ENCODE measurements around the gene UQCRC2. TPM values are rescaled to one million over a fixed set of nuclear protein-coding genes. Genes with fewer than 3 reads are reported as not detected.

The UQCRC2 gene
- total and polyA plus RNA-seq, 8 donors, result 124 to 702 (median 164) TPM

DNA sequence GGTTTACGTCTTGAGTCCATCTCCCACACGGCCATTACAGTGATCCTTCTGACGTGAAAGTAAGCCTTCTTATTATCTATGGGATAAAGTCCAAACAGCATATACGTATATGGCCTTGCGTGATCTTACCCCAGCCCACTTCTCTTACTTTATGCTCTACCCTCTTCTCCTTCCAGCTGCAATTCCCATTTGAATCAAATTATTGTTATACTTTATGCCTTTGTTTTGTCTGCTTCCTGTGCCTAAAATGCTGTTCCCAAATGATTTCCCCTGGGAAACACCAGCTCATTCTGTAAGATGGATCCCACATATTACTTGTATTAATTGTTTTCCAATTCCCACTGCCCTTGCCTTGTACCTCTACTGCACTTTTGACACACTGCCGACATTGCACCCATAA, 11.2 kb downstream of the UQCRC2 start:
- 82 to 91% (median 88%) methylated on average over 6 of the region's 6 CpGs for WGBS, 5 donors
- no peak for DNase-seq
- Histone ChIP-seq H3K36me3 (peaks cover 90 to 100% (median 100%) of the 10 kb centered on the region in 4 donors), H3K4me1 (no peaks in the 10 kb centered on the region), H3K27ac (no peak overlapping the region), H3K4me3 (no peak overlapping the region), H3K9me3 (no peaks in the 10 kb centered on the region), H3K27me3 (no peaks in the 10 kb centered on the region)
- intact Hi-C loops (cut with DNase I; ENCODE audit: low total_unique reads), result no loop called here
- TF ChIP-seq, protein P1, sequence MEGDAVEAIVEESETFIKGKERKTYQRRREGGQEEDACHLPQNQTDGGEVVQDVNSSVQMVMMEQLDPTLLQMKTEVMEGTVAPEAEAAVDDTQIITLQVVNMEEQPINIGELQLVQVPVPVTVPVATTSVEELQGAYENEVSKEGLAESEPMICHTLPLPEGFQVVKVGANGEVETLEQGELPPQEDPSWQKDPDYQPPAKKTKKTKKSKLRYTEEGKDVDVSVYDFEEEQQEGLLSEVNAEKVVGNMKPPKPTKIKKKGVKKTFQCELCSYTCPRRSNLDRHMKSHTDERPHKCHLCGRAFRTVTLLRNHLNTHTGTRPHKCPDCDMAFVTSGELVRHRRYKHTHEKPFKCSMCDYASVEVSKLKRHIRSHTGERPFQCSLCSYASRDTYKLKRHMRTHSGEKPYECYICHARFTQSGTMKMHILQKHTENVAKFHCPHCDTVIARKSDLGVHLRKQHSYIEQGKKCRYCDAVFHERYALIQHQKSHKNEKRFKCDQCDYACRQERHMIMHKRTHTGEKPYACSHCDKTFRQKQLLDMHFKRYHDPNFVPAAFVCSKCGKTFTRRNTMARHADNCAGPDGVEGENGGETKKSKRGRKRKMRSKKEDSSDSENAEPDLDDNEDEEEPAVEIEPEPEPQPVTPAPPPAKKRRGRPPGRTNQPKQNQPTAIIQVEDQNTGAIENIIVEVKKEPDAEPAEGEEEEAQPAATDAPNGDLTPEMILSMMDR (IDR thresholded peaks at IDR 0.05), result no peak
- TF ChIP-seq EP300 (IDR thresholded peaks at IDR 0.05), result no peak
- TF ChIP-seq POLR2A (IDR thresholded peaks at IDR 0.05), result no peak
- no peak for TF ChIP-seq POLR2AphosphoS5 (IDR thresholded peaks at IDR 0.05)

DNA sequence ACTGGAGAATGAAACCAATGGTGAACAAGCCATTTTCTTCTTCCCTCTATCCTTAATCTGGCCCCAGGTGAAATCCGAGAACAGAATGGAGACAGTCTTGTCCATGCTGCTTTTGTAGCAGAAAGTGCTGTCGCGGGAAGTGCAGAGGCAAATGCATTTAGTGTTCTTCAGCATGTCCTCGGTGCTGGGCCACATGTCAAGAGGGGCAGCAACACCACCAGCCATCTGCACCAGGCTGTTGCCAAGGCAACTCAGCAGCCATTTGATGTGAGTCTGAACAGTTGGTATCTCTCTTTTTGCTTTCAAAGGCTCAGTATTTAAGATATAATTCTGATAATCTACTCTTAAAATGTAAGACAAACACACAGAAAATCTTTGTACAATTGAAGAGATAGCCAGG, 18.7 kb downstream of the UQCRC2 start:
- intact Hi-C loops (cut with DNase I; ENCODE audit: low total_unique reads), result no loop called here
- 86 to 93% (median 91%) methylated on average over 4 of the region's 4 CpGs for WGBS, 5 donors
- no peak for DNase-seq
- no peaks in the 10 kb centered on the region for H3K9me3 ChIP-seq
- H3K36me3 ChIP-seq, result peaks cover 90 to 100% (median 100%) of the 10 kb centered on the region in 4 donors
- H3K27me3 ChIP-seq, result no peaks in the 10 kb centered on the region
- H3K4me3 ChIP-seq, result no peak overlapping the region
- peaks cover 0 to 6% (median 5%) of the 10 kb centered on the region in 4 donors for H3K4me1 ChIP-seq
- no peak overlapping the region for H3K27ac ChIP-seq
- TF ChIP-seq, protein P1 (IDR thresholded peaks at IDR 0.05), result no peak
- TF ChIP-seq POLR2AphosphoS5 (IDR thresholded peaks at IDR 0.05) (no peak), EP300 (IDR thresholded peaks at IDR 0.05) (no peak), POLR2A (IDR thresholded peaks at IDR 0.05) (no peak)

DNA sequence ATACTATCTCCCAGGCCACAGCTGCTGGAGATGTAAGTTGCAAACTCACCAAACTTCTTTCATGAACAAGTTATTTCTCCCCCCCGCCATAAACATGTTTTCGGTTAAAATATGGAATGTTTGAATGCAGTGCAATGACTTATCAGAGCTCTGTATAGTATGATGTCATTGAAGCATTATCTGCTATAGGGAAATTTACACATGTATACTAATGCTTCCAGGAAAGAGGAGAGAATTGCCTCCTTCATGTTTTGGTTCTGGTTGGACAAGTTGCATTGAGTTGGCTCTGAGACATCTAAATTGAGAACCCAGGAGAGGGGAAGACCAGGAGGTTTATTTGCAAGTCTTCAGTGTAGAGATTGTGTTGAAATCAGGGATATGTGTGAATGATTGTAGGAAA, 20.8 kb downstream of the UQCRC2 start:
- intact Hi-C loops (cut with DNase I; ENCODE audit: low total_unique reads), result no loop called here
- no peaks in the 10 kb centered on the region for H3K27me3 ChIP-seq
- H3K4me1 ChIP-seq, result peaks cover 0 to 6% (median 5%) of the 10 kb centered on the region in 4 donors
- no peak for DNase-seq
- peaks cover 92 to 100% (median 100%) of the 10 kb centered on the region in 4 donors for H3K36me3 ChIP-seq
- WGBS, 5 donors, result 85 to 96% (median 93%) methylated on average over 2 of the region's 2 CpGs
- TF ChIP-seq POLR2AphosphoS5 (IDR thresholded peaks at IDR 0.05) (no peak), EP300 (IDR thresholded peaks at IDR 0.05) (no peak), POLR2A (IDR thresholded peaks at IDR 0.05) (no peak)
- TF ChIP-seq, protein P1 (IDR thresholded peaks at IDR 0.05), result no peak
- H3K4me3 ChIP-seq, result no peak overlapping the region
- H3K27ac ChIP-seq, result no peak overlapping the region
- H3K9me3 ChIP-seq, result no peaks in the 10 kb centered on the region

DNA sequence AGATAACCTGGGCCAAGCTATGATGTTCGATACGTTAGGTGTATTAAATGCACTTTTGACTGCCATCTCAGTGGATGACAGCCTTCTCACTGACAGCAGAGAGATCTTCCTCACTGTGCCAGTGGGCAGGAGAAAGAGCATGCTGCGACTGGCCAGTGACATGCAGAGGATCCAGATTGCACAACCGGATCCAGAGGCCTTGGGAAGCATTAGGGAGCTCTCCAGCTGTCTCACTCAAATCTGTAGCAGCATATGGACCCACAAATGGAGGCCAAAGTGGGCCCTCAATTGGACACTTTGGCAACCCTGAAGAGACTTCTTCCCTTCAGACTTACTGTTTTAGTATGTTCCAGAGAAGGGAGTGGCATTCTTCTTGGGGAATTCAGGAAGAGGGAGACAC, 26.9 kb downstream of the UQCRC2 start:
- Histone ChIP-seq H3K36me3 (peaks cover 85 to 100% (median 100%) of the 10 kb centered on the region in 4 donors), H3K4me1 (peaks cover 0 to 5% (median 4%) of the 10 kb centered on the region in 4 donors), H3K9me3 (no peaks in the 10 kb centered on the region), H3K4me3 (no peak overlapping the region), H3K27me3 (no peaks in the 10 kb centered on the region), H3K27ac (no peak overlapping the region)
- 88 to 96% (median 91%) methylated on average over 4 of the region's 4 CpGs for WGBS, 5 donors
- TF ChIP-seq POLR2AphosphoS5 (IDR thresholded peaks at IDR 0.05), result no peak
- no peak for DNase-seq
- intact Hi-C loops (cut with DNase I; ENCODE audit: low total_unique reads), result no loop called here

DNA sequence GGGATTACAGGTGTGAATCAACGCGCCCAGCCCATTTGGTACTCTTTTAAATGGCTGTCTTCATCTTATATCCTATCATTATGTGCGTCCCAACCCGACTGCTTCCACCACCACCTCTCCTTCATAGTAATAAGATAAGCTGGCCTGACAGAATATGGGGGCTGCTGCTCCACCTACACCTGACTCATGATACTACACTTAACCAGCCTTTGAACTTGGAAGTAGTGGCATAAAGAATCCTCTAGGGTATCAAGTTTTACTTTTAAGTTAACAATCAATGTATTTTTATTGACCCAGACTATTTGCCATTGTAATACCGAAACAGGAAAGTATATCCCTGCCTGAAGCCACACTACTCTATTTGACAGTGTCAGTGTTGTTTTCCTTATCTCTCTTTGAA, 28.9 kb downstream of the UQCRC2 start:
- 84 to 93% (median 86%) methylated on average over 5 of the region's 5 CpGs for WGBS, 5 donors

More for the DNA sequence above, 28.9 kb downstream of the UQCRC2 start:
- Histone ChIP-seq H3K36me3 (peaks cover 64 to 100% (median 95%) of the 10 kb centered on the region in 4 donors), H3K27me3 (no peaks in the 10 kb centered on the region), H3K27ac (no peak overlapping the region), H3K4me3 (no peak overlapping the region), H3K9me3 (no peaks in the 10 kb centered on the region), H3K4me1 (peaks cover 0 to 12% (median 7%) of the 10 kb centered on the region in 4 donors)
- DNase-seq, result no peak
- intact Hi-C loops (cut with DNase I; ENCODE audit: low total_unique reads), result no loop called here
- TF ChIP-seq POLR2A (IDR thresholded peaks at IDR 0.05), result no peak
- no peak for TF ChIP-seq EP300 (IDR thresholded peaks at IDR 0.05)
- no peak for TF ChIP-seq POLR2AphosphoS5 (IDR thresholded peaks at IDR 0.05)
- TF ChIP-seq, protein P1 (IDR thresholded peaks at IDR 0.05), result no peak

Data from stomach (tissue), 9 donors.